ENCODE results near the gene SLC35D1.

DNA sequence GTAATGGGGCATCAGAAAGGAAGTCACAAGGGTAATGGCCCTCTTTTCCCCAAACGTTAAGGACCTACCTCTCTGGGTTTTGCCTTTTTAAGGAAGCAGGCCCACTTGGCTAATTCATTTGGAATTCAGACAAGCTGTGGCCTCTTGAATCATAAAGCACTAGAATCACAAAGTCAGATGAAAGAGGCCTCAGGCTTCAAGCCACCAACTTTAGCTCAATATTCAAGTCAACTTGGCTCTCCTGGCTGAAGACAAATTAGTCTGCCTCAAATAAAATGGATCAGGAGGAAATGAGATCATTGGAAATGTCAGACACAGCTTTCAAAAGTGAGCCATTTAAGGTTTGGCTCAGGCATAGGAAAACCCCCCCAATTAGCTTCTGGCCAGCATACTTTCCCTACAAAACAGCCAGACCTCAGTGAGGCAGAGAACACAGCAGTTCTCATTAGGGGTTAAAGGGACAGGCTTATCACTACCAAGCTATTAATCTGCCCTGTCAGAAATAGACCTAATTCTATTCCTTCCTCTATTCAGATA is 34.3 kb downstream of the SLC35D1 start:
- no peak for TF ChIP-seq CTCF (conservative IDR thresholded peaks at IDR 0.05 in 1 of 2, IDR thresholded peaks at IDR 0.05 in 1 of 2; ENCODE audit: low read depth in 1 of 2, low read length in 2 of 2)
- no peak for TF ChIP-seq EZH2 (IDR thresholded peaks at IDR 0.05; ENCODE audit: low read length, missing control alignments)
